Spleen (tissue), 11 donors: ENCODE data around the gene GJB6. TPM values are rescaled to one million over a fixed set of nuclear protein-coding genes. Genes with fewer than 3 reads are reported as not detected.

Experiments
- DNase-seq: peaks from one replicate; pipeline ENCODE4 v3.0.0-alpha.2; 2020
- H3K27ac ChIP-seq, 8 donors: fragments of 200-600 bp; sonication (generic) in 7 of 8; 1 replicate in 4 of 8; 2 replicates in 4 of 8; pipeline versions ENCODE4 v1.5.0 to v1.8.0; 2016 to 2021; ENCODE audit warnings: inconsistent platforms in 4 of 8, mild to moderate bottlenecking in 4 of 8, moderate library complexity in 1 of 8
- H3K27me3 ChIP-seq, 7 donors: fragments of 200-600 bp; sonication (generic) in 6 of 7; replicated peaks in 1 of 7; 1 replicate in 4 of 7; 2 replicates in 3 of 7; pipeline versions ENCODE4 v1.5.0 to v1.8.0; 2016 to 2021; ENCODE audit warnings: inconsistent platforms in 3 of 7, mild to moderate bottlenecking in 1 of 7
- H3K36me3 ChIP-seq, 6 donors: fragments of 200-600 bp; sonication (generic) in 5 of 6; 1 replicate in 4 of 6; 2 replicates in 2 of 6; pipeline versions ENCODE4 v1.5.0 to v1.8.0; 2016 to 2021; ENCODE audit warnings: inconsistent platforms in 2 of 6
- H3K4me1 ChIP-seq, 6 donors: fragments of 200-600 bp; sonication (generic) in 5 of 6; 1 replicate in 3 of 6; 2 replicates in 3 of 6; pipeline versions ENCODE4 v1.5.0 to v1.8.0; 2016 to 2021; ENCODE audit warnings: inconsistent platforms in 3 of 6
- H3K4me3 ChIP-seq, 8 donors: fragments of 200-600 bp; sonication (generic) in 7 of 8; 1 replicate in 4 of 8; 2 replicates in 4 of 8; pipeline versions ENCODE4 v1.5.0 to v1.8.0; 2016 to 2021; ENCODE audit warnings: inconsistent platforms in 4 of 8, mild to moderate bottlenecking in 4 of 8, moderate library complexity in 2 of 8
- H3K9me3 ChIP-seq, 8 donors: fragments of 200-600 bp; sonication (generic) in 7 of 8; 1 replicate in 4 of 8; 2 replicates in 4 of 8; pipeline versions ENCODE4 v1.5.0 to v1.8.0; 2016 to 2021; ENCODE audit warnings: inconsistent platforms in 4 of 8
- CTCF ChIP-seq, 11 experiments: fragments of 200-600 bp in 7 of 11; fragments of 450-650 bp in 4 of 11; sonication (generic) in 4 of 11; IDR thresholded peaks in 8 of 11; conservative IDR thresholded peaks in 3 of 11; 1 replicate in 7 of 11; 2 replicates in 4 of 11; pipeline versions ENCODE4 v1.4.0 to v1.8.0; 2016 to 2021; ENCODE audit warnings: antibody characterized with exemption in 11 of 11, inconsistent platforms in 4 of 11, mild to moderate bottlenecking in 1 of 11
- POLR2A ChIP-seq, 3 donors: fragments of 450-650 bp; IDR thresholded peaks; one replicate each; pipeline ENCODE4 v1.5.1; 2017; ENCODE audit warnings: antibody characterized with exemption in 3 of 3, mild to moderate bottlenecking in 1 of 3
- POLR2AphosphoS5 ChIP-seq, 3 donors: sonication (generic); formaldehyde crosslinking; IDR thresholded peaks; one replicate each; pipeline ENCODE4 v1.5.1; 2017; ENCODE audit warnings: antibody characterized with exemption in 3 of 3
- WGBS, 5 donors: extraction: QIAGEN DNeasy Blood & Tissue Kit in 3 of 5; methylation state at CpG; one replicate each; pipeline versions ENCODE4 v1.1.5 to v1.1.7; 2013 to 2018; 5-methylcytosine and 5-hydroxymethylcytosine counted together
- intact Hi-C: fragments of 100-400 bp; cut with DNase I; formaldehyde crosslinking; loops from one replicate; pipeline ENCODE4 v1.15.0; 2023; ENCODE audit warnings: low total_unique reads
- polyA plus RNA-seq, 3 donors: library from polyadenylated mRNA; stranded (reverse); fragments of 200-250 nt; gene quantifications; one replicate each; pipeline ENCODE4 v1.2.1, GENCODE V29; 2013
- total RNA-seq, 7 donors: library from RNA; depleted of rRNA in 3 of 7; stranded (reverse); fragments of >200 nt in 3 of 7; fragmentation: NEBNext Ultra II Directional in 4 of 7; extraction: Animal tissue kit (Norgen Biotek cat#: 25700) in 4 of 7; gene quantifications; one replicate each; pipeline versions ENCODE4 v1.1.0 to v1.2.1, GENCODE V29; 2016 to 2021
- donor health status: healthy with polysubstance abuse.
- donor health status: DM: no; HTN: no; CAD: no; lungs with moderate emphysema.
- donor health status: DM: no; HTN: no; CAD: no.
- donor health status: Bipolar disorder and iron deficiency.
- donor health status: healthy.
- donor health status: DM: no; HTN: no; CAD: no.
- donor health status: DM: yes; HTN: yes; CAD: no.

Gene GJB6
- total and polyA plus RNA-seq, 10 donors: 0.17 to 2.5 (median 0.30) TPM; not detected in 3

GRCh38 chr13:20182231-20182846, 49.8 kb downstream of the GJB6 start:
- Histone ChIP-seq H3K27ac (no peak overlapping the region), H3K27me3 (peaks cover 3 to 43% (median 19%) of the 10 kb centered on the region in 7 donors), H3K4me3 (no peak overlapping the region), H3K9me3 (no peaks in the 10 kb centered on the region), H3K36me3 (no peaks in the 10 kb centered on the region), H3K4me1 (peaks cover 0 to 6% (median 0%) of the 10 kb centered on the region in 6 donors)
- TF ChIP-seq CTCF (IDR thresholded peaks at IDR 0.05 in 8 of 11, conservative IDR thresholded peaks at IDR 0.05 in 3 of 11): peak in 10 of 11 experiments; percentile 16 to 89 (median 78)
- no peak for TF ChIP-seq POLR2AphosphoS5 (IDR thresholded peaks at IDR 0.05)
- no peak for DNase-seq
- intact Hi-C loops: no loop called here
- 24 to 28% (median 27%) methylated on average over 5 of the region's 5 CpGs for WGBS, 5 donors

GRCh38 chr13:20181188-20181587, 50.9 kb downstream of the GJB6 start:
- 84 to 88% (median 86%) methylated on average over 3 of the region's 3 CpGs for WGBS, 5 donors
- Histone ChIP-seq H3K9me3 (no peaks in the 10 kb centered on the region), H3K4me1 (peaks cover 0 to 6% (median 0%) of the 10 kb centered on the region in 6 donors), H3K27me3 (peaks cover 3 to 54% (median 29%) of the 10 kb centered on the region in 7 donors), H3K4me3 (no peak overlapping the region), H3K27ac (no peak overlapping the region), H3K36me3 (no peaks in the 10 kb centered on the region)
- no peak for DNase-seq
- TF ChIP-seq POLR2AphosphoS5 (IDR thresholded peaks at IDR 0.05) (no peak), CTCF (IDR thresholded peaks at IDR 0.05 in 8 of 11, conservative IDR thresholded peaks at IDR 0.05 in 3 of 11) (no peak), POLR2A (IDR thresholded peaks at IDR 0.05) (no peak)
- intact Hi-C loops: no loop called here

GRCh38 chr13:20178156-20178555, 54.0 kb downstream of the GJB6 start:
- DNase-seq: no peak
- Histone ChIP-seq H3K4me1 (peaks cover 0 to 14% (median 4%) of the 10 kb centered on the region in 6 donors), H3K27me3 (peaks cover 3 to 76% (median 40%) of the 10 kb centered on the region in 7 donors), H3K36me3 (no peaks in the 10 kb centered on the region), H3K4me3 (no peak overlapping the region), H3K9me3 (no peaks in the 10 kb centered on the region), H3K27ac (no peak overlapping the region)
- intact Hi-C loops: no loop called here
- no peak for TF ChIP-seq POLR2A (IDR thresholded peaks at IDR 0.05)
- no peak for TF ChIP-seq POLR2AphosphoS5 (IDR thresholded peaks at IDR 0.05)
- TF ChIP-seq CTCF (IDR thresholded peaks at IDR 0.05 in 8 of 11, conservative IDR thresholded peaks at IDR 0.05 in 3 of 11): no peak
- WGBS, 5 donors: 73 to 87% (median 74%) methylated on average over 5 of the region's 5 CpGs

- Histone ChIP-seq H3K36me3 (no peaks in the 10 kb centered on the region), H3K27me3 (peaks cover 3 to 82% (median 40%) of the 10 kb centered on the region in 7 donors), H3K4me3 (no peak overlapping the region), H3K4me1 (peaks cover 0 to 11% (median 4%) of the 10 kb centered on the region in 6 donors), H3K9me3 (no peaks in the 10 kb centered on the region), H3K27ac (no peak overlapping the region)
- DNase-seq: no peak
- intact Hi-C loops: no loop called here
- 26 to 58% (median 46%) methylated on average over 30 to 67 of the region's 67 CpGs for WGBS, 5 donors
- no peak for TF ChIP-seq POLR2A (IDR thresholded peaks at IDR 0.05)
- TF ChIP-seq POLR2AphosphoS5 (IDR thresholded peaks at IDR 0.05): no peak
- TF ChIP-seq CTCF (IDR thresholded peaks at IDR 0.05 in 8 of 11, conservative IDR thresholded peaks at IDR 0.05 in 3 of 11): no peak
These were observed 54.9 kb downstream of the GJB6 start for GRCh38 chr13:20177049-20177831.
